Measurements from ENCODE around the gene ZSCAN10.

Gene ZSCAN10

GRCh38 chr16:3101018-3101840 lies 2.1 kb upstream of the ZSCAN10 start:
- TF ChIP-seq CTCF (IDR thresholded peaks at IDR 0.05), result peak; percentile 87
- TF ChIP-seq ZFX (IDR thresholded peaks at IDR 0.05; ENCODE audit: borderline replicate concordance), result no peak
- H3K27ac ChIP-seq, result peak overlapping the region; percentile 43

GRCh38 chr16:3099732-3100499 lies 822 bp upstream of the ZSCAN10 start:
- H3K27ac ChIP-seq, result peak overlapping the region; percentile 43
- no peak for TF ChIP-seq ZFX (IDR thresholded peaks at IDR 0.05; ENCODE audit: borderline replicate concordance)
- no peak for TF ChIP-seq CTCF (IDR thresholded peaks at IDR 0.05)

- H3K27ac ChIP-seq, result no peak overlapping the region
- no peak for TF ChIP-seq ZFX (IDR thresholded peaks at IDR 0.05; ENCODE audit: borderline replicate concordance)
- no peak for TF ChIP-seq CTCF (IDR thresholded peaks at IDR 0.05)
Observed at GRCh38 chr16:3099395-3099731, 269 bp upstream of the ZSCAN10 start.

- H3K27ac ChIP-seq, result no peak overlapping the region
Observed at GRCh38 chr16:3097266-3097665, 1.8 kb downstream of the ZSCAN10 start.

GRCh38 chr16:3096362-3096761 lies 2.7 kb downstream of the ZSCAN10 start:
- H3K27ac ChIP-seq, result no peak overlapping the region
- no peak for TF ChIP-seq ZFX (IDR thresholded peaks at IDR 0.05; ENCODE audit: borderline replicate concordance)
- TF ChIP-seq CTCF (IDR thresholded peaks at IDR 0.05), result no peak

More at GRCh38 chr16:3097266-3097665, 1.8 kb downstream of the ZSCAN10 start:
- no peak for TF ChIP-seq CTCF (IDR thresholded peaks at IDR 0.05)
- no peak for TF ChIP-seq ZFX (IDR thresholded peaks at IDR 0.05; ENCODE audit: borderline replicate concordance)

GRCh38 chr16:3095869-3096268 lies 3.2 kb downstream of the ZSCAN10 start:
- no peak overlapping the region for H3K27ac ChIP-seq
- TF ChIP-seq CTCF (IDR thresholded peaks at IDR 0.05) (peak; percentile 23; the same call in 1 of the 2 replicates), ZFX (IDR thresholded peaks at IDR 0.05; ENCODE audit: borderline replicate concordance) (no peak)

All from 22Rv1 (cell line).